Osteocyte (in vitro differentiated cells): ENCODE measurements around the gene PVRIG. TPM values are rescaled to one million over a fixed set of nuclear protein-coding genes. Genes with fewer than 3 reads are reported as not detected.
"Not testable (repeated sequence)": the region's sequence is repeated elsewhere in the genome, so short reads cannot be mapped to it uniquely, and the experiment has no call there.

Experiments used
- DNase-seq: peaks from one replicate; pipeline ENCODE4 v3.0.0; 2021; ENCODE audit warnings: mixed read lengths; ENCODE audit not compliant: unreplicated experiment; ENCODE audit errors: extremely low spot score
- H3K27ac Mint-ChIP-seq: one replicate; pipeline ENCODE4 v1.8.0; 2021; ENCODE audit warnings: mild to moderate bottlenecking, mixed read lengths; ENCODE audit not compliant: unreplicated experiment
- H3K27me3 Mint-ChIP-seq: one replicate; pipeline ENCODE4 v1.8.0; 2021; ENCODE audit warnings: mixed read lengths; ENCODE audit not compliant: unreplicated experiment
- H3K36me3 Mint-ChIP-seq: one replicate; pipeline ENCODE4 v1.8.0; 2021; ENCODE audit warnings: mixed read lengths; ENCODE audit not compliant: unreplicated experiment
- H3K4me1 Mint-ChIP-seq: one replicate; pipeline ENCODE4 v1.8.0; 2021; ENCODE audit warnings: mixed read lengths; ENCODE audit not compliant: unreplicated experiment
- H3K4me3 Mint-ChIP-seq: one replicate; pipeline ENCODE4 v1.8.0; 2021; ENCODE audit warnings: mild to moderate bottlenecking, moderate library complexity, mixed read lengths; ENCODE audit not compliant: unreplicated experiment
- H3K9me3 Mint-ChIP-seq: one replicate; pipeline ENCODE4 v1.8.0; 2021; ENCODE audit warnings: mixed read lengths; ENCODE audit not compliant: unreplicated experiment
- CTCF ChIP-seq: fragments of 200-600 bp; sonication (generic); IDR thresholded peaks from 2 replicates; pipeline ENCODE4 v1.5.0; 2021; ENCODE audit warnings: antibody characterized with exemption, mild to moderate bottlenecking, moderate library complexity
- total RNA-seq: library from RNA; stranded (reverse); gene quantifications from 2 replicates; pipeline ENCODE4 v1.2.1, GENCODE V29; 2021

The PVRIG gene
- total RNA-seq, 1 donor from 2014 or later = not detected

- H3K27ac Mint-ChIP-seq = no peak overlapping the region
- H3K4me3 Mint-ChIP-seq = no peak overlapping the region
- DNase-seq = no peak
- H3K27me3 Mint-ChIP-seq = no peaks in the 10 kb centered on the region
- peaks cover 6% of the 10 kb centered on the region for H3K4me1 Mint-ChIP-seq
- no peaks in the 10 kb centered on the region for H3K9me3 Mint-ChIP-seq
- TF ChIP-seq CTCF = no peak
- H3K36me3 Mint-ChIP-seq = peaks cover 8% of the 10 kb centered on the region
These were observed 959 bp downstream of the PVRIG start for GRCh38 chr7:100220586-100221230.

DNA sequence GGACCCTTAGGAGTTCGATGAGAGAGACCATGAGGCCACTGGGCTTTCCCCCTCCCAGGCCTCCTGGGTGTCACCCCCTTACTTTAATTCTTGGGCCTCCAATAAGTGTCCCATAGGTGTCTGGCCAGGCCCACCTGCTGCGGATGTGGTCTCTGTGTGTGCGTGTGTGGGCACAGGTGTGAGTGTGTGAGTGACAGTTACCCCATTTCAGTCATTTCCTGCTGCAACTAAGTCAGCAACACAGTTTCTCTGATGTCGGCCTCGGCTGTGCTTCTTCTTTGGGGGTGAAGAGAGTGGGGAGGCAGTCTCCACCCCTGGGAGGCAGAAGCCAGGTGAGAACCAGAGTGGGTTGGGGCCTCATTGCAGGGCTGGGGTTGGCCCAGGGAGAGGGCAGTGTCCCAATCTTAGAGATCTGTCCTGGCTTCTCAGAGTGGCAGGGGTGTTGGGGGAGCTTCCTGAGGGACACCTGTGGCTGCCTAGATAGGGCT, 1.5 kb downstream of the PVRIG start:
- Mint-ChIP-seq H3K27me3 (no peaks in the 10 kb centered on the region), H3K9me3 (no peaks in the 10 kb centered on the region), H3K4me1 (peaks cover 6% of the 10 kb centered on the region), H3K27ac (no peak overlapping the region), H3K4me3 (no peak overlapping the region), H3K36me3 (peaks cover 11% of the 10 kb centered on the region)
- TF ChIP-seq CTCF = no peak
- DNase-seq = no peak

DNA sequence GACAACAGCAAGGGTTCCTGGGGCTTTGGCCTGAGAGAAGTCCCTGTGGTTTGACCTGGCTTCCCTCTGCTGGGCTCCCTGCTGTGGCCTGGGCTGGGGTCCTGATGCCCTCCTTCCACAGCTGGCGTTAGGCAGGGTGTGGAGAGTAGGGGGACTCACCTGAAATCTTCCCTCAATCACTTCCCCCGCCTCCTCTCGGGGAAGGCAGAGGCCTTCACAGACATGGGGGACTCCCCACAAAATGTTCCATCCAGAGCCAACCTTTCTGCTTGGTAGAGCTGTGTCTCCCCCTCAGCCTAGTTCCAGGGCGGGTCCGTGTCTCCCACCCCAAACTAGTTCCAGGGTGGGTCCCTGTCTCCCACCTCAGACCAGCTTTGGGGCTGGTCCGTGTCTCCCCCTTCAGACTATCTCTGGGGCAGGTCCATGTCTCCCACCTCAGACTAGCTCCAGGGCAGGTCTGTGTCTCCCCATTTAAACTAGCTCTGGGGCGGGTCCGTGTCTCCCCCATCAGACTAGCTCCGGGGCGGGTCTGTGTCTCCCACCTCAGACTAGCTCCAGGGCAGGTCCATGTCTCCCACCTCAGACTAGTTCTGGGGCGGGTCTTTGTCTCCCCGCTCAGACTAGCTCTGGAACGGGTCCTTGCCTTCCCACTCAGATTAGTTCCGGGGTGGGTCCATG, 2.2 kb downstream of the PVRIG start:
- TF ChIP-seq CTCF = no peak
- Mint-ChIP-seq H3K36me3 (peaks cover 11% of the 10 kb centered on the region), H3K4me3 (no peak overlapping the region)

DNA sequence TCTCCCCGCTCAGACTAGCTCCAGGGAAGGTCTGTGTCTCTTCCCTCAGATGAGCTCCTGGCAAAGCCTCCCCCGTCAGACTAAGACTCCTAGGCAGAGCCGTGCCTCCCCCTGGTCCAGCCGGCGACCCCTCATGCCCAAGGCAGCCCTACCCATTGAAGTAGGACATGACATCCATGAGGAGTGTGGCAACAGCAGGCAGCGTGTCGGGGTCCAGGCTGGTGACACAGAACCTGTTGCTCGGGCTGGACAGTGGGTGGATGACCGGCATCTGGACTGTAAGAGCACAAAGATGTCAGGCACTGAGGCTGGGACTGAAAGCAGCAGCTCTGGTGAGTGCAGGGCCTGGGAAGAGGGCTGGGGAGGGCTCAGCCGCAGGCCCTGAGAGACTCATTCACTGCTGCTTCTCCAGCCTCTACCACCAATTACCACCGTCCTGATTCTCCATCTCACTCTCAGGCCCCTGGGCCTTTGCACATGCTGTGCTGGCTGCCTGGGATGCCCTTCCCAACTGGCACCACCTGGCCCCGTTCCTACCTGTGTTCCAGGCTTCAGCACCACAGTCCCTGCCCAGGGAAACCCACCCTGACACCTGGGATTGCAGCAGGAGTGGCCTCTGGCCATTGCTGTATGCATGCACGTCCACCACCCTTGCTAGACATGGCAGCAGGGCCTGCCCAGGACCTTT, 2.8 kb downstream of the PVRIG start:
- Mint-ChIP-seq H3K4me3 (no peak overlapping the region), H3K27me3 (no peaks in the 10 kb centered on the region), H3K27ac (no peak overlapping the region), H3K36me3 (peaks cover 11% of the 10 kb centered on the region), H3K4me1 (peaks cover 1% of the 10 kb centered on the region), H3K9me3 (no peaks in the 10 kb centered on the region)
- TF ChIP-seq CTCF = no peak
- no peak for DNase-seq

More for the DNA sequence above, 2.2 kb downstream of the PVRIG start:
- no peak for DNase-seq
- H3K9me3 Mint-ChIP-seq = no peaks in the 10 kb centered on the region
- H3K27me3 Mint-ChIP-seq = no peaks in the 10 kb centered on the region
- H3K4me1 Mint-ChIP-seq = peaks cover 6% of the 10 kb centered on the region
- no peak overlapping the region for H3K27ac Mint-ChIP-seq

DNA sequence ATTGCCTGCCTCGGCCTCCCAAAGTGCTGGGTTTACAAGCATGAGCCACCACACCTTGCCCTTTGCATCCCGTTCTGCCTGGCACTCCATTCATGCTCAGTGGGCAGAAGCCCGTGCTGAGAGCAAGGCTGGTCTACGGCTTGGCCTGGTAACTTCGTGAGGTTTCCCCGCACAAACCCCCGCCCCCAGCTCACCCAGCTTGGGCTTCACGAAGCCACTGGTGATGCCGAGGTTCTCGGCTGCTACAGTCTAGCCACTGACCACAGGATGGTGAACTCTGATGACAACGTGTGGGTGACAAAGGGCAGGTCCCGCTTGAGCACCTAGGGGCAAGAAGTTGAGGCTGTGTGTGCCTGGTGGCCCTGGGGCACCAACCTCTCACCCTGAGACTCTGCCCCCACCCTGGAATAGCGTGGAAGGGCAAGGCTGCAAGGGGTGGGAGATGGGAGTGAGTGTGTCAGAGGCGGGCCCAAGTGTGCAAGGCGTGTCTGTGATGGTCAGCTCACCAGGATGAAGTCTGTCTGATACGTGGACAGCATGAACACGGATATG, 3.7 kb downstream of the PVRIG start:
- H3K4me3 Mint-ChIP-seq, H3K27me3 Mint-ChIP-seq, DNase-seq, H3K4me1 Mint-ChIP-seq, H3K27ac Mint-ChIP-seq, H3K9me3 Mint-ChIP-seq: not testable (repeated sequence)
- peaks cover 11% of the 10 kb centered on the region for H3K36me3 Mint-ChIP-seq

DNA sequence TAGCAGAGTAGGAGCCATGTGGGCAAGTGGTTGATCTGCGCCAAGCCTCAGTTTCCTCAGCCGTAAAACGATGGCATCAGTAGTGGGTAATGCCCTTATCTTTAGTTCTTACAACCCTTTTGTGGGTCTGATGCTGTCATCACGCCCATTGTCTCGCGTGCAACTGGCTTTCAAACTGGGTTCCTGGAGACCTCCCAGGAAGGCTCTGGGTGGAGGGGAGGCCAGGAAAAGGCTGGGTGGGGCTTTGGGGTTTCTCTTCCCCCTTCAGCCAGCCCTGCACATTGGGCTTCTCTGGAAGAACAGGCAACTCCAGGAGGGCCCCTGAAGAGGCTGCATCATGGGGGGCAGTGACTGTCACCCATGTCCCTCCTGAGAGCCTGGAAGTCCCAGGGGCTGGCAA, 5.1 kb downstream of the PVRIG start:
- not testable (repeated sequence) for DNase-seq, H3K4me3 Mint-ChIP-seq, H3K9me3 Mint-ChIP-seq

GRCh38 chr7:100234660-100235317, 15.0 kb downstream of the PVRIG start:
- not testable (repeated sequence) for H3K27me3 Mint-ChIP-seq

More for the DNA sequence above, 5.1 kb downstream of the PVRIG start:
- peaks cover 11% of the 10 kb centered on the region for H3K36me3 Mint-ChIP-seq
- not testable (repeated sequence) for H3K27me3 Mint-ChIP-seq, H3K4me1 Mint-ChIP-seq, H3K27ac Mint-ChIP-seq

GRCh38 chr7:100239975-100240374, 20.2 kb downstream of the PVRIG start:
- not testable (repeated sequence) for H3K36me3 Mint-ChIP-seq, DNase-seq, H3K9me3 Mint-ChIP-seq, H3K27ac Mint-ChIP-seq, H3K27me3 Mint-ChIP-seq, H3K4me3 Mint-ChIP-seq
- H3K4me1 Mint-ChIP-seq = peaks cover 32% of the 10 kb centered on the region

More at GRCh38 chr7:100234660-100235317, 15.0 kb downstream of the PVRIG start:
- not testable (repeated sequence) for H3K9me3 Mint-ChIP-seq, H3K4me3 Mint-ChIP-seq, DNase-seq, H3K27ac Mint-ChIP-seq
- Mint-ChIP-seq H3K36me3 (peaks cover 14% of the 10 kb centered on the region), H3K4me1 (peaks cover 13% of the 10 kb centered on the region)
